ENCODE measurements around the gene TPK1. TPM values are rescaled to one million over a fixed set of nuclear protein-coding genes. Genes with fewer than 3 reads are reported as not detected.

The TPK1 gene
- total RNA-seq, 1 donor from 2014 or later = 11.5 TPM

- Mint-ChIP-seq H3K36me3 (ENCODE audit: low read depth) (peaks cover 6% of the 10 kb centered on the region), H3K9me3 (peaks cover 23% of the 10 kb centered on the region), H3K4me3 (peak overlapping the region; percentile 34), H3K27me3 (ENCODE audit: insufficient read depth) (peaks cover under 1% of the 10 kb centered on the region), H3K27ac (peak overlapping the region; percentile 92), H3K4me1 (ENCODE audit: low read depth) (peaks cover 30% of the 10 kb centered on the region)
- intact Hi-C loops (cut with micrococcal nuclease) = loop anchor here (1.0 kb wide), 1 partner anchor 30 kb away; no protein-coding TSS in a partner anchor
- DNase-seq (ENCODE audit: low spot score) = no peak
These were observed 6.6 kb upstream of the TPK1 start for GRCh38 chr7:144842377-144842851.

- H3K9me3 Mint-ChIP-seq = peaks cover 27% of the 10 kb centered on the region
These were observed 641 bp upstream of the TPK1 start for GRCh38 chr7:144836545-144836842.

GRCh38 chr7:144835155-144835611 is 670 bp downstream of the TPK1 start:
- no peaks in the 10 kb centered on the region for H3K27me3 Mint-ChIP-seq (ENCODE audit: insufficient read depth)
- intact Hi-C loops (cut with micrococcal nuclease) = loop anchor here (1.0 kb wide), 3 partner anchors 14 to 49 kb away; no protein-coding TSS in a partner anchor
- DNase-seq (ENCODE audit: low spot score) = peak; percentile 29
- H3K9me3 Mint-ChIP-seq = peaks cover 25% of the 10 kb centered on the region
- peaks cover 17% of the 10 kb centered on the region for H3K36me3 Mint-ChIP-seq (ENCODE audit: low read depth)
- H3K27ac Mint-ChIP-seq = peak overlapping the region; percentile 100
- peaks cover 52% of the 10 kb centered on the region for H3K4me1 Mint-ChIP-seq (ENCODE audit: low read depth)
- peak overlapping the region; percentile 97 for H3K4me3 Mint-ChIP-seq

More at GRCh38 chr7:144836545-144836842, 641 bp upstream of the TPK1 start:
- DNase-seq (ENCODE audit: low spot score) = no peak
- peaks cover 43% of the 10 kb centered on the region for H3K4me1 Mint-ChIP-seq (ENCODE audit: low read depth)
- H3K36me3 Mint-ChIP-seq (ENCODE audit: low read depth) = peaks cover 15% of the 10 kb centered on the region
- intact Hi-C loops (cut with micrococcal nuclease) = no loop called here
- H3K27me3 Mint-ChIP-seq (ENCODE audit: insufficient read depth) = no peaks in the 10 kb centered on the region
- H3K27ac Mint-ChIP-seq = peak overlapping the region; percentile 93
- H3K4me3 Mint-ChIP-seq = peak overlapping the region; percentile 97

GRCh38 chr7:144834641-144835144 is 1.2 kb downstream of the TPK1 start:
- peaks cover 21% of the 10 kb centered on the region for H3K9me3 Mint-ChIP-seq
- H3K36me3 Mint-ChIP-seq (ENCODE audit: low read depth) = peaks cover 15% of the 10 kb centered on the region
- H3K4me3 Mint-ChIP-seq = peak overlapping the region; percentile 97
- intact Hi-C loops (cut with micrococcal nuclease) = loop anchor here (1.0 kb wide), 3 partner anchors 13 to 48 kb away; no protein-coding TSS in a partner anchor
- peaks cover 56% of the 10 kb centered on the region for H3K4me1 Mint-ChIP-seq (ENCODE audit: low read depth)
- H3K27me3 Mint-ChIP-seq (ENCODE audit: insufficient read depth) = no peaks in the 10 kb centered on the region
- peak overlapping the region; percentile 100 for H3K27ac Mint-ChIP-seq
- peak; percentile 39 for DNase-seq (ENCODE audit: low spot score)

- Mint-ChIP-seq H3K4me3 (no peak overlapping the region), H3K9me3 (no peaks in the 10 kb centered on the region), H3K27ac (peak overlapping the region; percentile 37), H3K27me3 (ENCODE audit: insufficient read depth) (no peaks in the 10 kb centered on the region), H3K4me1 (ENCODE audit: low read depth) (peaks cover 44% of the 10 kb centered on the region), H3K36me3 (ENCODE audit: low read depth) (peaks cover 2% of the 10 kb centered on the region)
- no peak for DNase-seq (ENCODE audit: low spot score)
- intact Hi-C loops (cut with micrococcal nuclease) = no loop called here
These were observed 5.0 kb downstream of the TPK1 start for GRCh38 chr7:144830811-144831210.

- H3K4me1 Mint-ChIP-seq (ENCODE audit: low read depth) = peaks cover 44% of the 10 kb centered on the region
- H3K4me3 Mint-ChIP-seq = no peak overlapping the region
- H3K9me3 Mint-ChIP-seq = no peaks in the 10 kb centered on the region
- peaks cover 4% of the 10 kb centered on the region for H3K36me3 Mint-ChIP-seq (ENCODE audit: low read depth)
- no peaks in the 10 kb centered on the region for H3K27me3 Mint-ChIP-seq (ENCODE audit: insufficient read depth)
- intact Hi-C loops (cut with micrococcal nuclease) = no loop called here
- DNase-seq (ENCODE audit: low spot score) = no peak
- H3K27ac Mint-ChIP-seq = peak overlapping the region; percentile 37
These were observed 5.6 kb downstream of the TPK1 start for GRCh38 chr7:144830024-144830785.

- Mint-ChIP-seq H3K4me3 (no peak overlapping the region), H3K4me1 (ENCODE audit: low read depth) (peaks cover 35% of the 10 kb centered on the region), H3K27ac (no peak overlapping the region), H3K36me3 (ENCODE audit: low read depth) (peaks cover 4% of the 10 kb centered on the region), H3K27me3 (ENCODE audit: insufficient read depth) (no peaks in the 10 kb centered on the region), H3K9me3 (no peaks in the 10 kb centered on the region)
- DNase-seq (ENCODE audit: low spot score) = no peak
- intact Hi-C loops (cut with micrococcal nuclease) = loop anchor here (2.0 kb wide), 1 partner anchor 15 kb away; no protein-coding TSS in a partner anchor
These were observed 8.2 kb downstream of the TPK1 start for GRCh38 chr7:144827621-144828020.

- Mint-ChIP-seq H3K4me3 (no peak overlapping the region), H3K4me1 (ENCODE audit: low read depth) (peaks cover 46% of the 10 kb centered on the region), H3K27ac (no peak overlapping the region), H3K36me3 (ENCODE audit: low read depth) (peaks cover 6% of the 10 kb centered on the region), H3K27me3 (ENCODE audit: insufficient read depth) (no peaks in the 10 kb centered on the region), H3K9me3 (no peaks in the 10 kb centered on the region)
- DNase-seq (ENCODE audit: low spot score) = no peak
- intact Hi-C loops (cut with micrococcal nuclease) = loop anchor here (2.0 kb wide), 1 partner anchor 13 kb away; no protein-coding TSS in a partner anchor
These were observed 9.6 kb downstream of the TPK1 start for GRCh38 chr7:144826208-144826607.

GRCh38 chr7:144824360-144824759 is 11.5 kb downstream of the TPK1 start:
- DNase-seq (ENCODE audit: low spot score) = no peak
- H3K36me3 Mint-ChIP-seq (ENCODE audit: low read depth) = peaks cover 5% of the 10 kb centered on the region
- H3K4me1 Mint-ChIP-seq (ENCODE audit: low read depth) = peaks cover 51% of the 10 kb centered on the region
- no peak overlapping the region for H3K4me3 Mint-ChIP-seq
- no peaks in the 10 kb centered on the region for H3K9me3 Mint-ChIP-seq
- intact Hi-C loops (cut with micrococcal nuclease) = loop anchor here (5.0 kb wide), 1 partner anchor 922 kb away; the partner anchor contains the start of gene TCAF1
- no peaks in the 10 kb centered on the region for H3K27me3 Mint-ChIP-seq (ENCODE audit: insufficient read depth)
- H3K27ac Mint-ChIP-seq = no peak overlapping the region

GRCh38 chr7:144822223-144822622 is 13.6 kb downstream of the TPK1 start:
- Mint-ChIP-seq H3K27me3 (ENCODE audit: insufficient read depth) (no peaks in the 10 kb centered on the region), H3K4me1 (ENCODE audit: low read depth) (peaks cover 64% of the 10 kb centered on the region), H3K9me3 (no peaks in the 10 kb centered on the region), H3K36me3 (ENCODE audit: low read depth) (peaks cover 15% of the 10 kb centered on the region), H3K27ac (peak overlapping the region; percentile 67), H3K4me3 (no peak overlapping the region)
- DNase-seq (ENCODE audit: low spot score) = no peak
- intact Hi-C loops (cut with micrococcal nuclease) = loop anchor here (5.0 kb wide), 1 partner anchor 920 kb away; the partner anchor contains the start of gene TCAF1

- no peak for DNase-seq (ENCODE audit: low spot score)
These were observed 14.8 kb downstream of the TPK1 start for GRCh38 chr7:144821067-144821466.

GRCh38 chr7:144820552-144820951 is 15.3 kb downstream of the TPK1 start:
- H3K27me3 Mint-ChIP-seq (ENCODE audit: insufficient read depth) = no peaks in the 10 kb centered on the region
- intact Hi-C loops (cut with micrococcal nuclease) = loop anchor here (5.0 kb wide), 1 partner anchor 918 kb away; the partner anchor contains the start of gene TCAF1
- H3K4me3 Mint-ChIP-seq = peak overlapping the region; percentile 9
- H3K4me1 Mint-ChIP-seq (ENCODE audit: low read depth) = peaks cover 70% of the 10 kb centered on the region
- no peaks in the 10 kb centered on the region for H3K9me3 Mint-ChIP-seq
- no peak for DNase-seq (ENCODE audit: low spot score)
- peak overlapping the region; percentile 59 for H3K27ac Mint-ChIP-seq
- peaks cover 19% of the 10 kb centered on the region for H3K36me3 Mint-ChIP-seq (ENCODE audit: low read depth)

More at GRCh38 chr7:144821067-144821466, 14.8 kb downstream of the TPK1 start:
- Mint-ChIP-seq H3K4me3 (peak overlapping the region; percentile 66), H3K27me3 (ENCODE audit: insufficient read depth) (no peaks in the 10 kb centered on the region), H3K36me3 (ENCODE audit: low read depth) (peaks cover 19% of the 10 kb centered on the region), H3K27ac (peak overlapping the region; percentile 95), H3K4me1 (ENCODE audit: low read depth) (peaks cover 67% of the 10 kb centered on the region), H3K9me3 (no peaks in the 10 kb centered on the region)
- intact Hi-C loops (cut with micrococcal nuclease) = loop anchor here (1.0 to 5.0 kb wide), 3 partner anchors 9 to 919 kb away; partner anchors contain the start of gene TCAF1

- intact Hi-C loops (cut with micrococcal nuclease) = loop anchor here (10.0 kb wide), 1 partner anchor 1535 kb away; the partner anchor contains the start of genes CASP2 and TMEM139
- peaks cover 72% of the 10 kb centered on the region for H3K4me1 Mint-ChIP-seq (ENCODE audit: low read depth)
- no peaks in the 10 kb centered on the region for H3K27me3 Mint-ChIP-seq (ENCODE audit: insufficient read depth)
These were observed 16.3 kb downstream of the TPK1 start for GRCh38 chr7:144819566-144819965.

More at GRCh38 chr7:144819566-144819965, 16.3 kb downstream of the TPK1 start:
- no peak for DNase-seq (ENCODE audit: low spot score)
- Mint-ChIP-seq H3K36me3 (ENCODE audit: low read depth) (peaks cover 17% of the 10 kb centered on the region), H3K27ac (peak overlapping the region; percentile 83), H3K9me3 (no peaks in the 10 kb centered on the region), H3K4me3 (peak overlapping the region; percentile 9)
